Nephron (organoid): ENCODE measurements around the gene BCL11B.

Source experiments
- H3K27ac Mint-ChIP-seq, 3 experiments: 2 replicates each; pipeline ENCODE4 v1.8.0; 2020; ENCODE audit warnings: mixed read lengths in 3 of 3, mild to moderate bottlenecking in 2 of 3, moderate library complexity in 1 of 3
- H3K27me3 Mint-ChIP-seq: 2 replicates; pipeline ENCODE4 v1.8.0; 2021; ENCODE audit warnings: low read depth, mild to moderate bottlenecking, moderate library complexity, mixed read lengths
- H3K36me3 Mint-ChIP-seq: 2 replicates; pipeline ENCODE4 v1.8.0; 2020; ENCODE audit warnings: low read depth, mixed read lengths
- H3K4me1 Mint-ChIP-seq: 2 replicates; pipeline ENCODE4 v1.8.0; 2020; ENCODE audit warnings: mixed read lengths
- H3K4me3 Mint-ChIP-seq, 3 experiments: 2 replicates each; pipeline ENCODE4 v1.8.0; 2020; ENCODE audit warnings: mild to moderate bottlenecking in 3 of 3, mixed read lengths in 3 of 3, moderate library complexity in 2 of 3
- H3K9me3 Mint-ChIP-seq: 2 replicates; pipeline ENCODE4 v1.8.0; 2020; ENCODE audit warnings: mixed read lengths
- TF ChIP-seq, protein P1 (sequence below), 3 experiments: fragments of 200-600 bp; sonication (generic); IDR thresholded peaks; one replicate each; pipeline ENCODE4 v1.5.0; 2021; ENCODE audit warnings: antibody characterized with exemption in 3 of 3; ENCODE audit not compliant: unreplicated experiment in 3 of 3

Gene BCL11B

DNA sequence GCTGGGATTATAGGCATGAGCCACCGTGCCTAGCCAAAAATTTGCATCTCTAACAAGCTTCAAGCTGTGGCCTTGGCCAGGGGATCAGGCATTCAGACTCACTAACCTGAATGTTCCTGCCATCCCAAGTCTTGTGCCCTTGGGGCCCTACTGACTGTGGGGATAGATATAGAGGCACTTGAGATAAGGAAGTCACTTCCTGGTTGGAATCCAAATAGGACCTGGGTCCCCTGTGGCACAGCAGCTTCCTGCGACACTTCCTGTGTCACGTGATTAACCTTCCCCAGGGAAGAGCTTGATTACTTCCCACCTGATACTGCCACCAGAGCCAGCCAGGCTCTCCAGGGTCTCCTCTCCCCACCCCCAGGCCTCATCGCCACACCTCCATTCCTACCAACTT is 128.2 kb downstream of the BCL11B start:
- Mint-ChIP-seq H3K36me3 (no peaks in the 10 kb centered on the region), H3K4me3 (no peak overlapping the region), H3K9me3 (no peaks in the 10 kb centered on the region), H3K27me3 (peaks cover 19% of the 10 kb centered on the region), H3K4me1 (no peaks in the 10 kb centered on the region), H3K27ac (no peak overlapping the region)
- TF ChIP-seq, protein P1, sequence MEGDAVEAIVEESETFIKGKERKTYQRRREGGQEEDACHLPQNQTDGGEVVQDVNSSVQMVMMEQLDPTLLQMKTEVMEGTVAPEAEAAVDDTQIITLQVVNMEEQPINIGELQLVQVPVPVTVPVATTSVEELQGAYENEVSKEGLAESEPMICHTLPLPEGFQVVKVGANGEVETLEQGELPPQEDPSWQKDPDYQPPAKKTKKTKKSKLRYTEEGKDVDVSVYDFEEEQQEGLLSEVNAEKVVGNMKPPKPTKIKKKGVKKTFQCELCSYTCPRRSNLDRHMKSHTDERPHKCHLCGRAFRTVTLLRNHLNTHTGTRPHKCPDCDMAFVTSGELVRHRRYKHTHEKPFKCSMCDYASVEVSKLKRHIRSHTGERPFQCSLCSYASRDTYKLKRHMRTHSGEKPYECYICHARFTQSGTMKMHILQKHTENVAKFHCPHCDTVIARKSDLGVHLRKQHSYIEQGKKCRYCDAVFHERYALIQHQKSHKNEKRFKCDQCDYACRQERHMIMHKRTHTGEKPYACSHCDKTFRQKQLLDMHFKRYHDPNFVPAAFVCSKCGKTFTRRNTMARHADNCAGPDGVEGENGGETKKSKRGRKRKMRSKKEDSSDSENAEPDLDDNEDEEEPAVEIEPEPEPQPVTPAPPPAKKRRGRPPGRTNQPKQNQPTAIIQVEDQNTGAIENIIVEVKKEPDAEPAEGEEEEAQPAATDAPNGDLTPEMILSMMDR (IDR thresholded peaks at IDR 0.05; ENCODE audit: unreplicated experiment in 3 of 3): no peak

DNA sequence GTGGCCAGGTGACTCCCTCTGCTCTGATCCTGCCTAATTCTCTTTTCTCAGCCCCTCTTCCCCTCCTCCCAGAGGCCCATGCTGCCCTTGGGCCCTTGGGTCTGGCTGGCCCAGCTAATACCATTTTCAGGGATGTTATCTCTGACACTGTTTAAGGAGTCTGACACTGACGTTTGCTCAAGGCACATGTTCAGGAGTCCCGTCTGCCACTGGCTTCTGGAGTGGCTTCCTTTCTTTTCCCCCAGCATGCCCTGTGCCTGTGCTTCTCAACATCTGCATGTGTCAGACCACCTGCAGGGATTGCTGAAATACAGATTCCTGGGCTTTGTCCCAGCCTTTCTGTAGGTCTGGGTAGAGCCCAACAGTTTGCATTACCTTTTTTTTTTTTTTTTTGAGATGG is 128.9 kb downstream of the BCL11B start:
- Mint-ChIP-seq H3K27me3 (peaks cover 13% of the 10 kb centered on the region), H3K4me3 (no peak overlapping the region), H3K27ac (no peak overlapping the region), H3K36me3 (no peaks in the 10 kb centered on the region), H3K4me1 (no peaks in the 10 kb centered on the region), H3K9me3 (no peaks in the 10 kb centered on the region)
- TF ChIP-seq, protein P1 (IDR thresholded peaks at IDR 0.05; ENCODE audit: unreplicated experiment in 3 of 3): no peak

DNA sequence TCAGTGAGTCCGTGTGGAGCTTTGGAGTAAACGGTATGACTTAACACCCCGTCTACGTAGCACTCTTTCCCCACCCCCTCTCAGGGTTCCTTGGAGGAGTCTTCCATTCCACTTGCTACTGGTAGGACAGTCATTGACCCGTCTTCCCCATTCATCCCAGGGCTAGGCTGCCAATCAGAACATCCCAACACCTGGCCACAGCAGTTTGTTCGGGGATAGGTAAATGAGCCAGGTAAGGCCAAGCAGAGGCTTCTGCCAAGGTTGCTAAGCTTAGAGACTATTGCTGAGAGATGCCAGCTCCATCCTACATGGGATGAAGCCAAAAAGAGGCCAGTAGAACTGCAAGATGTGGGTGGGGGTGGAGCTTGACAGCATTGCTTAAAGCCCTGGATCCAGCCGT is 130.8 kb downstream of the BCL11B start:
- H3K9me3 Mint-ChIP-seq: no peaks in the 10 kb centered on the region
- no peaks in the 10 kb centered on the region for H3K36me3 Mint-ChIP-seq
- TF ChIP-seq, protein P1 (IDR thresholded peaks at IDR 0.05; ENCODE audit: unreplicated experiment in 3 of 3): no peak

DNA sequence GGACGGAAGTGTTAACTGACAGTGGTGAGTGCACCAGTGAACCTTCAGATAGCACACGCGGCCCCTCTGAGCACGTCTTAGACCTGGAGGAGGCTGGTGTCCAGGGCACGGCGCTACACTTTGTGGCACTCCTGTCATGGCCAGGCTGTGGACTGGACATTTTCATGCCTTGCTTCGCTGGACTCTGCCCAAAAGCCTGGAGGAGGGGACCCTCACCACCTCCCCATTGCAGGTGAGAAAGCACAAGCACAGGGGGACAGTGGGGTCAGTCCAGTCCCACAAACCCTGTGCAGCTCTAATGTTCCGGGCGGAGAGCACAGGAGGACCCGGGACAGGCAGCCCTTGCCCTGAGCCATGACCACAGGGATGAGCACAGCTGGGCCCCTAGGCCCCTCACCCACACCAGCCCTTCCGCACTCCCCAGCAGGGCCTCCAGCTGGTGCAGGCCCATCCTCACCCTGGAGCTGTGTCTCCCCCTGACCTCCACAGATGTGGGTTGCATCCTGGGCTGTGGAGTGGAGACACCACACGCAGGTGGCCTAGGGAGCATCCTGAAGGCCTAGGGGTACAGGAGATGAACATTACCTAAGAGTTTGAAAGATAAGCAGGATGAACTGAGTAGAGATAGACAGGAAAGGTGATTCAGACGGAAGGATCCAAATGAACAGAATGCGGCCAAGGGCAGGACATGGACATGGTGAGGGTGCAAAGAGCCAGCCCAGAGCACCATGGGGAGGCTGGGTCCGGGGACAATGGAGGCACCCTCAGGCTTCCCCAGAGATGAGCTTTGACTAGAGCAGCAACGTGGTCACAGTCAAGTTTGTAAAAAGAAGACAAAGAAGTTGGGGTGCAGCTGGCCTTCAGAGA is 132.8 kb downstream of the BCL11B start:
- no peaks in the 10 kb centered on the region for H3K36me3 Mint-ChIP-seq

More for the DNA sequence above, 130.8 kb downstream of the BCL11B start:
- Mint-ChIP-seq H3K27ac (no peak overlapping the region), H3K4me1 (peaks cover 10% of the 10 kb centered on the region), H3K27me3 (peaks cover 21% of the 10 kb centered on the region), H3K4me3 (no peak overlapping the region)

DNA sequence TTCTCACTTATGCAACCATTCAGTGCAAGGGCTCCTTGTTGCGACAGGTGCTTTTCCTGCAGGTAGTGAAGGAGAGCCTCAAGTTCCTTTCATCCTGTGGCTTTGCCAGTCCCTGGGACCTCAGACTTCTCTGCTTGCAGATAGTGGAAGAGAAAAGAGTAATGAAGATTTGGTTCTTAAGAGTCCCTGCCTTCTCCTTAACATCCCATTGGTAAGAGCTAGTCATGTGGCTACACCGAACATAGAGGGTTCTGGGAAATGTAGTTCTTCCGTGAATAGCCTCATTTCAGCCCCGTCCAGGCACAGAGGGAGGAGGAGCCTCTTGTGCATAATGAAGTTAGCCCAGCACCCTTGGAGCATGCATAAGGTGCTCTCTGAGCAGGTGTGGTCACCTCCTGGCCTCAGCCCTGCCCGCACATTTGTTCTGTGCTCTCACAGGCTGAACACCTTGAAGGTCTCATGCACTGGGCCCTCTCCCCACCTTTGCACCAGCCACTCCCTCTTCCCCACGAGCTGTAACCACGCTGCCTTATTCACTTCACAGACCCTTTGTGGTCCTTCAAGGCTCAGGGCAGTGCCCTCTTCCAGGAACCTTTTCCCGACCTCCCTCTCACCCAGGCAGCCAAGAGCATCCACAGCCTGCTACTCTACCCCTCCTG is 134.0 kb downstream of the BCL11B start:
- H3K36me3 Mint-ChIP-seq: no peaks in the 10 kb centered on the region
- TF ChIP-seq, protein P1 (IDR thresholded peaks at IDR 0.05; ENCODE audit: unreplicated experiment in 3 of 3): no peak
- H3K9me3 Mint-ChIP-seq: no peaks in the 10 kb centered on the region
- H3K27me3 Mint-ChIP-seq: peaks cover 38% of the 10 kb centered on the region
- no peak overlapping the region for H3K4me3 Mint-ChIP-seq
- no peak overlapping the region for H3K27ac Mint-ChIP-seq
- peaks cover 27% of the 10 kb centered on the region for H3K4me1 Mint-ChIP-seq

More for the DNA sequence above, 132.8 kb downstream of the BCL11B start:
- H3K4me1 Mint-ChIP-seq: peaks cover 15% of the 10 kb centered on the region
- H3K27ac Mint-ChIP-seq: no peak overlapping the region
- TF ChIP-seq, protein P1 (IDR thresholded peaks at IDR 0.05; ENCODE audit: unreplicated experiment in 3 of 3): no peak
- H3K9me3 Mint-ChIP-seq: no peaks in the 10 kb centered on the region
- H3K27me3 Mint-ChIP-seq: peaks cover 32% of the 10 kb centered on the region
- H3K4me3 Mint-ChIP-seq: no peak overlapping the region
